GM03348 (cell line): ENCODE results near the gene PLA2G5.
"Not testable (repeated sequence)": the region's sequence is repeated elsewhere in the genome, so short reads cannot be mapped to it uniquely, and the experiment has no call there.

Experiments used
- DNase-seq: peaks from one replicate; pipeline ENCODE4 v3.0.0; 2012; ENCODE audit warnings: low spot score

PLA2G5 gene

GRCh38 chr1:20117236-20117635 lies 47.2 kb downstream of the PLA2G5 start:
- DNase-seq = no peak

DNA sequence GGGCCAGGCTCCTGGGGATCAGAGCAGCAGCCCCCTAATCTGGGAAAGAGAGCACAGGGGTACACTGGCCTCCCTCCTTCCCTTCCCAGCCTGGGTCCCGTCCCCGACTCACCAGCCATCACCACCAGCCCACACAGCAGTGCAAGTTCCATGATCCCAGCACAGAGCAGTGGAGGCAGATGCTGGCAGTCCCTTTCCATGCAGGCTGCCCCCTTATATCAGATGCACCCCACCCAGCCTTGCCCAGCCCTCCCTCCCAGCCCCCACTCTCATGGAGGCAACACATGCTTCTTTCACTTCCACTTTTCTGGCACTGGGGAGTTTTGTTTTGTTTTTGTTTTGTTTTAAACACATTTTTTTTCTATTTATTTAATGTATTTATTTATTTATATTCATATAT lies 49.4 kb downstream of the PLA2G5 start, which contains the start of gene PLA2G2D:
Gene PLA2G2D (minus strand): TSS at position 190 of the 400 bp plus-strand sequence. CDS start 38 bp downstream, at position 152.
- no peak for DNase-seq

DNA sequence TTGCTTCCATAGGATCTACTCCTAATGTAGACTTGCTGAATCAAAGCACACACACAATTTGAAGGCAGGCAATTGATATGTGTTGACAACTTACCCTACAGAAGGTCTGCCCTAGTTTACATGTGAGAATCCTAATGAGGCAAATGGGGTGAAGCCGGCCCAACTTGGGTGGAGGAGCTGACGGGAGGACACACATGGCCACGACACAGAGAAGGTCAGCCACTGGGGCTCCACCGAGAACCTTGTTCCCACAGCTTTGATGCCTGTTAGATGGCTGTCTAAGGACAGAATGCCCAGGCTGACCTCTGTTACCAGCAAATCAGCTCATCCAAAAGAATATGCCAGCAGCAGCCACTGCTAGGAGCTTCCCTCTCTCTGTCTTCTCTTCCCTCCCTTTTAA lies 50.8 kb downstream of the PLA2G5 start:
- no peak for DNase-seq

DNA sequence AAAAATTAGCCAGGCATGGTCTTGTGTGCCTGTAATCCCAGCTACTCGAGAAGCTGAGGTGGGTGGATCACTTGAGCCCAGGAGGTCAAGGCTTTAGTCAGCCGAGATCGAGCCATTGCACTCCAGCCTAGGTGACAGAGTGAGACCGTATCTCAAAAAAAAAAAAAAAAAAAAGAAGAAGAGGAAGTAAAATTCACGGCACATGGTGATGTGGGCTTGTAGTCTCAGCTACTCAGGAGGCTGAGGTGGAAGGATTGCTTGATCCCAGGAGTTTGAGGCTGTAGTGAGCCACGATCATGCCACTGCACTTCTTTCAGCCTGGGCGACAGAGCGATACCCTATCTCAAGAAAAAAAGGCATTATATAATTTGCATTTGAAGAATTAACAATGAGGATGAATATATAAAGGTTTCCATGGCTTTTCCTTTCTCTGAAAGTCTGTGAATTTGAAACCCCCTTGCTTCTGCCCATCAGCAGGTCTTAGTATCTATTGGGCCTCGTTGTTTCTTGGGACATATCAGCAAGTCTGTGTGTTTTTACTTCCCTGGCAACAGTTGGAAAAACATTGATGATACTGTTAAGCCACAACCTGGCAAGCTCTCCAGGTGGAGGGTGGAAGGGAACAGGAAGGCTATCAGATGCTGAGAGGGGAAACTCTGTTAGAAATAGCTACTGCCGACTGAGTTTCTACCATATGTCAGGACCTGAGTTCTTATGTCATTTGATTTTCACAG lies 53.9 kb downstream of the PLA2G5 start:
- DNase-seq = no peak

DNA sequence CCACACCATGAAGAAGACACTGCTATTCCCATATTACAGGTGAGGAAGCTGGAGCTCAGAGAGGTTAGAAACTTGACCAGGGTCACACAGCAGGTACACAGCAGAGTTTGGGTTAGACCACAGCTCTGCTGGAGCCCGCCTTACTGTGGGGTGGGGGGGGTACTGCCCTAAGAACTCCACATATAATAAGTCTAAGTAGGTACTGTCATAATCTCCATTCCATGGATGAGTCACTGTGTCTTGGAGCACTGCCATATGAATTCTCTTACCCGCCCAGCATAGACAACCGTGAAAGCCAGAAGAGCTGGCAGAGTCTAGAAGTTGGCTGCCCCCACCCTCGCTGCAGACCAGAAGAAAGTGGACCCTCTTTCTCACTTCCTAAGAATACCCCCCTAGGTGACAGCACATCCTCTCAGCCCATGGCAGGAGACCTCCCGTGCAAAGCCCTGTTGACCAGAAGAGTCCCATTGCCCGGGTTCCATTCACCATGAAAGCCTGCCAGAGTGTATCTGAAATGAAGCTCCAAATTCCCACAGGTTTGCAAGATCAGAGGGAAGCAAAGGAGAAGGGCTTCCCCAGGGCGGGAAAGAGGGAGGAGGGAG lies 54.6 kb downstream of the PLA2G5 start:
- DNase-seq = peak; percentile 81

- DNase-seq = no peak
These were observed 55.1 kb downstream of the PLA2G5 start for GRCh38 chr1:20125100-20125499.

DNA sequence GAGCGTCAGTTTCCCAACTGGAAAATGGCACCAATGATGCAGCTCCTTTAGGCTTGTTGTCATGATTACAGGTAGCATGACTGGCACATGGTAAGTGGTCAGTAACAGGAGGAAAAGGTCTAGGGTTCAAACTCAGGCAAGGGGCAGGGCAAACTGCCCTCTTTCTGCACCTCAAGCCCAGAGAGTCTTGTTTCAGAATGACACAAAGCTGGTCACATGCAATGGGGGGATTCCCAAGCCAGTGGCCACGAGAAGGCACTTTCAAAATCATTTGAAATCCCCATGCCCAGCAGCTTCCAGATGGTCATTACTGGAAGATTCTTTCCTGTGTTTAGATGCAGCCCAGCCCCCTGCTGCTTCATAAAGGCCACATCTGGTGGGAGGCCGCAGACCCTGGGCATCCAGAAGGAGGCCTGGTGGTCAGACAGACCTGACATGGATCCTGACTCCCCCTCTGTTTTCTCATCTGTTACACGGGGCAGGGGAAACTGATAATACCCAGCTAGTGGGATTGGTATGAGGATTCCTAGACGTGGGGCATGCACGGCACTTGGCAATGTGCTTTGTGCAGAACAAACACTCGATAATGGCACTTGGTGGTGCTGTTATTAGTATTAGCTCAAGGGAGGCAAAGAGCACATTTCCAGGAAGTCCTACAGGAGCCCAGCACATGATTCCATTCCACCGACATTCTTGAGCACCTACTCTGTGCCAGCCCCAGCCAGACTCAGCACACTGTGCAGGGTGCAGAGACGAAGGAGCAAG lies 56.2 kb downstream of the PLA2G5 start:
- no peak for DNase-seq

DNA sequence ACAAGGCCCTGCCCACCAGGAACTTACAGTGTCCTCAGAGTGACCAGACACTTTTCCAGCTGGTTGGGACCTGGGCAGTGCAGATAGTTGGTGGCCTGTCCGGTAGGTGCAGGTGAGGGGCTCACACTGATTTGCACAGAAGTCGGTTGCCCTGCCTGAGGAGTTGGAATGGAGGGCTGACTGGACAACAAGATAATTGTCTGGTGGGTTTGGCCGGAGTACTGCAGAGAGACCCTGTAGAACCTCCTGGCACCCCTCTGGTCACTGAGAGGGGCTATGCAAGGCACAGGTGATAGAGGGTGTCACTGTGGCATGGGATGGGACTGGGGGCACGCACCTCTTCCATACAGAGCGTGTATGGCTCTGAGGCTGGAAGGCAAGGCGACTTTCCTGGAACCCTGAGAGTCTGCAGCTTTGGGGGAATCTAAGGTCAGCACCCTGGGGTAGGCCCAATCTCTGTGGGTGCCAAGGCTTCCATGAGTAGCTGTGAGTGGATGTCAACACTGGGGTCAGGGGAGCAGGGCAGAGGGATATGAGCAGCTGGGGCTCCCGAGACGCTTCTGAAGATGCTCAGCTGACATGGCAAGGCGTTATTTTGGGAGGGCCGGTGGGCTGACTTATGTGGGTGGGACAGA lies 56.9 kb downstream of the PLA2G5 start:
- no peak for DNase-seq

- not testable (repeated sequence) for DNase-seq
These were observed 60.5 kb downstream of the PLA2G5 start for GRCh38 chr1:20130518-20130917.

DNA sequence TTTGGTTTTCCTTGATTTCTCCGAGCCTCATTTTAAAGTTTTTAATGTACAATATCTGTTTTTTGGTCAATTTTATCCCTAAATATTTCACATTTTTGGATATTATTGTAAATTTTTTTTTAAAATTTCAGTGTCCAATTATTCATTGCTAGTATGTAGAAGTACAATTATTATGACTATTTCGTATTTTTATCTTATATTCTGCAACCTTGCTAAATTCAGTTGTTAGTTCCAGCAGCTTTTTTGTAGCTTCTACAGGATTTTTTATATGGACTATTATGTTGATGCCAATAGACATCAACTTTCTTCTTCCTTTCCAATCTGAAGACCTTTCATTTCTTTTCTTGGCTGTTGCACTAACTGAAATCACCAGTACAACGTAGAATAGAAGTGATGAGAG lies 65.0 kb downstream of the PLA2G5 start:
- DNase-seq = no peak

- DNase-seq = no peak
These were observed 66.3 kb downstream of the PLA2G5 start for GRCh38 chr1:20136249-20136648.

GRCh38 chr1:20137055-20137454 lies 67.1 kb downstream of the PLA2G5 start:
- DNase-seq = no peak

DNA sequence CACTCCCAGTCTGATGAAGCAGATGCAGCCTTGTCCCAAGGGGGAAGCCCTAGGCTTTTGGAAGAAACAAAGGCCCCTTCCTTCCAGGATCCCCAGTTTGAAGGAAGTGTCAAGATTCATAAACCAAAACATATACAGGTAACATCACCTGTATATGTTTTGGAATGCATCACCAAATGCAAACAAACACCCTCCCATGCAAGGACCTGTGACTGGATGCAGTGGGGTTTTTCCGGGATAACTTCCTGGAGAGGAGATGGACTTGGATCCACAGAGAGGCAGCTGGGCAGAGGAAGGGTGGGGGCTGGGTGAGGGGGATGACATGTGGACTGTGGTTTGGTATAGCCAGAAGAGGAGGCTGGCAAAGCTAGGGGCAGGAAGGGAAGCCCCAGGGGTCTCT lies 67.6 kb downstream of the PLA2G5 start:
- no peak for DNase-seq

- DNase-seq = no peak
These were observed 68.4 kb downstream of the PLA2G5 start for GRCh38 chr1:20138346-20138745.

- DNase-seq = no peak
These were observed 69.1 kb downstream of the PLA2G5 start, which contains the start of gene PLA2G2F for GRCh38 chr1:20138961-20139550. Gene PLA2G2F, plus strand, starts transcription at chr1:20139323. Its CDS starts 105 bp downstream, at chr1:20139428.

- DNase-seq = no peak
These were observed 70.0 kb downstream of the PLA2G5 start for GRCh38 chr1:20139776-20140612.

DNA sequence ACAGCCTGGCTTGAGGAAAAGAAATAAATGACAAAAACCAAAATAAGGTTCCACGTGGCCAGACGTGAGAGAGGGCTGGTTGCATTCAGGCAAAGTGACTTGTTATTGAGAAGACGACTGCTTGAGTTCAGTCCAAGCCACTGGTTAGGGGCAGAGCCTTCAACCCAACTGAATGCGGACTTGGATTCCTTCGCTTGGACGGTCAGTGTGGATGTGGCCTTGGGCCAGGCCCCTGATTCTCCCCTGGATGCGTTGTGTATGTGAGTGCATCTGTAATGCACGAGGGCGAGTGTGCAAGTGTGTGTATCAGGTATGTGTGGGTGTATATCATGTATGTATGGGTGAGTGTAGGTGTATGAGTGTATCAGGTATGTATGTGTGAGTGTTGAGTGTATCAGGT lies 71.0 kb downstream of the PLA2G5 start:
- no peak for DNase-seq

GRCh38 chr1:20141466-20141865 lies 71.5 kb downstream of the PLA2G5 start:
- DNase-seq = no peak
